Lower lobe of right lung (tissue), 2 donors: ENCODE results near the gene KCNQ4. TPM values are rescaled to one million over a fixed set of nuclear protein-coding genes. Genes with fewer than 3 reads are reported as not detected.

Source experiments
- ATAC-seq, 2 donors: fragments of 200-7000 bp; cut with Tn5 transposase; one replicate each; pipeline ENCODE4 v1.9.1; 2020 to 2022; ENCODE audit warnings: mild to moderate bottlenecking in 2 of 2, moderate library complexity in 2 of 2
- DNase-seq: peaks from one replicate; pipeline ENCODE4 v3.0.0-alpha.2; 2020
- H3K27ac ChIP-seq: fragments of 200-600 bp; one replicate; pipeline ENCODE4 v1.8.0; 2022
- H3K27me3 ChIP-seq: fragments of 200-600 bp; one replicate; pipeline ENCODE4 v1.8.0; 2022; ENCODE audit warnings: low read depth
- H3K36me3 ChIP-seq: fragments of 200-600 bp; one replicate; pipeline ENCODE4 v1.8.0; 2022; ENCODE audit warnings: mild to moderate bottlenecking
- H3K4me1 ChIP-seq: fragments of 200-600 bp; one replicate; pipeline ENCODE4 v1.8.0; 2022
- H3K4me3 ChIP-seq: fragments of 200-600 bp; one replicate; pipeline ENCODE4 v1.8.0; 2022; ENCODE audit warnings: mild to moderate bottlenecking
- H3K9me3 ChIP-seq: fragments of 200-600 bp; one replicate; pipeline ENCODE4 v1.8.0; 2022
- intact Hi-C: fragments of 100-400 bp; cut with DNase I; formaldehyde crosslinking; loops from one replicate; pipeline ENCODE4 v1.11.0; 2022
- total RNA-seq: library from RNA; stranded (reverse); fragmentation: NEBNext Ultra II Directional; extraction: Animal tissue kit (Norgen Biotek cat#: 25700); gene quantifications from one replicate; pipeline ENCODE4 v1.2.1, GENCODE V29; 2021
- TF ChIP-seq, protein P1 (sequence below): fragments of 200-600 bp; IDR thresholded peaks from one replicate; pipeline ENCODE4 v1.8.0; 2022; ENCODE audit warnings: antibody characterized with exemption, mild to moderate bottlenecking
- donor health status: DM: no; HTN: yes; CAD: no; lungs with severe emphysema.

KCNQ4 gene
- total RNA-seq, 1 donor from 2014 or later = 0.89 TPM

DNA sequence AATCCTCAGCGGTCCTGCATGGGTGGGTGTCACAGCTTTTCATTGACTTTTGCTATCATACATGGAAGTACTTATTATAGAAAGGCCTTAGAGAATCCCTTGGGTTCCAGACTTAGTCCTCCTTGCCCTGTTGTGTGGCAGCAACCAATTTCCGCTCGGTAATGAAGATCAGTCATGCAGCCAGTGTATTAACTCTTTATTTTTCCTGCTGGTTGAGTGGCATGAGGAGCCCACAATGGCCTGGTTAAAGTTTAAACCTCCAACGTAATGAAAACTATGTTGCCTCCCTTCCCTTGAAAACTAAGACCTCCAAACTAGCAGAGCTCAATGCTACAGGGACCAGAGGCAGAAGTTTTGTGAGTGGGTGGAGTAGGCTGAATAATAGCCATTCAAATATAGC, 58.6 kb downstream of the KCNQ4 start:
- Histone ChIP-seq H3K27ac (no peak overlapping the region), H3K9me3 (no peaks in the 10 kb centered on the region), H3K36me3 (no peaks in the 10 kb centered on the region), H3K27me3 (no peaks in the 10 kb centered on the region), H3K4me3 (no peak overlapping the region), H3K4me1 (no peaks in the 10 kb centered on the region)
- DNase-seq = no peak
- intact Hi-C loops = no loop called here
- TF ChIP-seq, protein P1, sequence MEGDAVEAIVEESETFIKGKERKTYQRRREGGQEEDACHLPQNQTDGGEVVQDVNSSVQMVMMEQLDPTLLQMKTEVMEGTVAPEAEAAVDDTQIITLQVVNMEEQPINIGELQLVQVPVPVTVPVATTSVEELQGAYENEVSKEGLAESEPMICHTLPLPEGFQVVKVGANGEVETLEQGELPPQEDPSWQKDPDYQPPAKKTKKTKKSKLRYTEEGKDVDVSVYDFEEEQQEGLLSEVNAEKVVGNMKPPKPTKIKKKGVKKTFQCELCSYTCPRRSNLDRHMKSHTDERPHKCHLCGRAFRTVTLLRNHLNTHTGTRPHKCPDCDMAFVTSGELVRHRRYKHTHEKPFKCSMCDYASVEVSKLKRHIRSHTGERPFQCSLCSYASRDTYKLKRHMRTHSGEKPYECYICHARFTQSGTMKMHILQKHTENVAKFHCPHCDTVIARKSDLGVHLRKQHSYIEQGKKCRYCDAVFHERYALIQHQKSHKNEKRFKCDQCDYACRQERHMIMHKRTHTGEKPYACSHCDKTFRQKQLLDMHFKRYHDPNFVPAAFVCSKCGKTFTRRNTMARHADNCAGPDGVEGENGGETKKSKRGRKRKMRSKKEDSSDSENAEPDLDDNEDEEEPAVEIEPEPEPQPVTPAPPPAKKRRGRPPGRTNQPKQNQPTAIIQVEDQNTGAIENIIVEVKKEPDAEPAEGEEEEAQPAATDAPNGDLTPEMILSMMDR = no peak
- no peak for ATAC-seq

DNA sequence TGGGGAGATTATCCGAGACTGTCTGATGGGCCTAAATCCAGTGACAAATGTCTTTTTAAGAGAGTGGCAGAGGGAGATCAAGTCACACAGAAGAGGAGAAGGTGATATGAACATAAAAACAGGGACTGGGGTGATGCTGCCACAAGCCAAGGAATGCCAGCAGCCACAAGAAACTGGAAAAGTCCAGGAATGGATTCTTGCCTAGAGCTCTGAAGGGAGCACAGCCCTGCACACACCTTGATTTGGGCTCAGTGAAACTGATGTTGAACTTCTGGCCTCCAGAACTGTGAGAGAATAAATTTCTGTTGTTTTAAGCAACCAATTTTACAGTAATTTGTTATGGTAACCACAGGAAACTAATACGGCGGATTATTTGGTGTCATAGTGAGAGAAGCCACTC, 59.1 kb downstream of the KCNQ4 start:
- no peak for ATAC-seq
- intact Hi-C loops = no loop called here

DNA sequence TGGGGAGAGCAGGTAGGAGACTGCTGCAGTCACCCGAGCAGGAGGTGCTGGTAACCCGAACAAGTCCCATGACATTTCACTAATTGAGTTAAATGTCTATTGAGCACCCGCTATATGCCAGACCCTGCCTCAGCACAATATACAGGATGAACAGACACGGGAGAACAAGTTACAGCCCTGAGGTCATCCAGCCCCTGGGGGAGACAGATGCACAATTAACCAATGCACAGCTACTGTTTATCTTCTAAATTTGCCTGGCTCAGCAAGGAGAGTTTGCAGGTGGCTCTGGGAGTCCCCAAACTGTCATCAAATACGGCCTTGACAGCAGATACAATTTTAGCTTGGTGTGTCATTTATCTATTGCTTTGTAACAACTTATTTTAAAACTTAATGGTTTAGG, 60.5 kb downstream of the KCNQ4 start:
- intact Hi-C loops = no loop called here
- ATAC-seq = no peak
- no peaks in the 10 kb centered on the region for H3K27me3 ChIP-seq

More for the DNA sequence above, 59.1 kb downstream of the KCNQ4 start:
- Histone ChIP-seq H3K4me1 (no peaks in the 10 kb centered on the region), H3K4me3 (no peak overlapping the region), H3K27ac (no peak overlapping the region), H3K36me3 (no peaks in the 10 kb centered on the region), H3K27me3 (no peaks in the 10 kb centered on the region), H3K9me3 (no peaks in the 10 kb centered on the region)
- TF ChIP-seq, protein P1 = no peak
- DNase-seq = no peak

DNA sequence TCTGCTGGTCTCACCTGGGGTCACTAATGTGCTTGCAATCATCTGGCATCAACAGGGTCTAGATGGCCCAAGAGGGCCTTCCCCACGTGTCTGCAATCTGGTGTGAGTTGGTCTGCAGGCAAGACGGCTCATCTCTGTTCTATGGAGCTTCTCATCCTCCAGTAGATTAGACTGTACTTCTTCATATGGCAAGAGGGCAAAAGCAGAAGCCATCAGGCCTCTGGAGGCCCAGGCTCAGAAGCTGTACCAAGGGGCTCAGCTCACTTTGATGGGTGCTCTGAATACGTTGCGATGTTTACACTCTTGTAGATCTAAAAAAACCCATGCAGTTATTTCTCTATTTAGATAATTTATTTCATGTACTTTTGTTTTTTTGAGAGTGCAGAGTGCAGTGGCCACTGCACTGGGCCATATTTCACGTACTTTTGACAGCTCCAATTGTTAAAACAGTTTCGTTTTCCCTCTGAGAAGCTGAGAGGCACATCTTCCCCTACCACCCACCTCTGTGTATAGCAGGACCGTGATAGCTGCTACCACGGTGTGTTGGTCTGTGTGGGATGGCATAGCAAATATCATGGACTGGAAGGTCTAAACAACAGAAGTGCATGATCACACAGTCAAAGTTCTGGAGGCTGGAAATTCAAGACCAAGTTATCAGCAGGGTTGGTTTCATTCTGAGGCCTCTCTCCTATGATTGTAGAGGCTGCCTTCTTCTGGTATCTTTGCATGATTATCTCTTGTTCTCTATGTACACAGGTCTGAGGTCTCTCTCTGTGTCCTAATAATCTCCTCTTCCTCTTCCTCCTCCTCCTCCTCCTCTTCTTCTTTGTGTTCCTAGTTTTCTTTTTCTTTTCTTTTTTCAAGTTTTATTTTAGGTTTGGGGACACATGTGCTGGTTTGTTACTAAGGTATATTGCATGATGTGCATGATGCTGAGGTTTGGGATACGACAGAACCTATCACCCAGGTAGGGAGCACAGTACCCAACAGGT, 61.6 kb downstream of the KCNQ4 start:
- H3K36me3 ChIP-seq = no peaks in the 10 kb centered on the region
- H3K9me3 ChIP-seq = no peaks in the 10 kb centered on the region
- H3K27ac ChIP-seq = no peak overlapping the region
- no peaks in the 10 kb centered on the region for H3K27me3 ChIP-seq
- intact Hi-C loops = loop anchor here (5.0 kb wide), 1 partner anchor 228 kb away; no protein-coding TSS in a partner anchor
- TF ChIP-seq, protein P1 = no peak
- H3K4me3 ChIP-seq = no peak overlapping the region
- ATAC-seq (no peak), DNase-seq (no peak)
- peaks cover 6% of the 10 kb centered on the region for H3K4me1 ChIP-seq

More for the DNA sequence above, 60.5 kb downstream of the KCNQ4 start:
- TF ChIP-seq, protein P1 = no peak
- Histone ChIP-seq H3K27ac (no peak overlapping the region), H3K36me3 (no peaks in the 10 kb centered on the region), H3K4me3 (no peak overlapping the region), H3K9me3 (no peaks in the 10 kb centered on the region), H3K4me1 (no peaks in the 10 kb centered on the region)
- no peak for DNase-seq

DNA sequence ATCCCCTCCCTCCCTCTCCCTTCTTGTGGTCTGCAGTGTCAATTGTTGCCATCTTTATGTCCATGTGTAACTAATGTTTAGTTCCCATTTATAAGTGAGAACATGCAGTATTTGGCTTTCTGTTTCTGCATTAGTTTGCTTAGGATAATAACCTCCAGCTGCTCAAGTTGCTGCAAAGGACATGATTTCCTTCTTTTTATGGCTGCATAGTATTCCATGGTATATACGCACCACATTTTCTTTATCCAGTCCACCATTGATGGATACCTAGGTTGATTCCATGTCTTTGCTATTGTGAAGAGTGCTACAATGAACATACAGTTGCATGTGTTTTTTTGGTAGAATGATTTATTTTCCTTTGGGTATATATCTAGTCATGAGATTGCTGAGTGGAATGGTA, 62.3 kb downstream of the KCNQ4 start:
- no peaks in the 10 kb centered on the region for H3K36me3 ChIP-seq
- H3K27me3 ChIP-seq = no peaks in the 10 kb centered on the region
- H3K4me3 ChIP-seq = no peak overlapping the region
- intact Hi-C loops = loop anchor here (5.0 kb wide), 1 partner anchor 229 kb away; no protein-coding TSS in a partner anchor
- TF ChIP-seq, protein P1 = no peak
- no peak overlapping the region for H3K27ac ChIP-seq
- no peak for DNase-seq
- H3K9me3 ChIP-seq = no peaks in the 10 kb centered on the region
- peaks cover 6% of the 10 kb centered on the region for H3K4me1 ChIP-seq
- ATAC-seq = no peak
